ENCODE data around the gene ZNF85.
A peak's percentile ranks its signal among the peaks of the same experiment; 100 is the strongest.
"Not testable (repeated sequence)": the region's sequence is repeated elsewhere in the genome, so short reads cannot be mapped to it uniquely, and the experiment has no call there.

Gene ZNF85

GRCh38 chr19:20923077-20923871 lies at the start of gene ZNF85:
ZNF85 (plus strand) TSS chr19:20923251; CDS start chr19:20923401, 150 bp downstream.
- DNase-seq (ENCODE audit: extremely low read depth in 1 of 2, low read depth in 1 of 2), result peak; percentile 65 to 84

- no peak for DNase-seq (ENCODE audit: extremely low read depth in 1 of 2, low read depth in 1 of 2)
Measured at GRCh38 chr19:20879501-20879900, 43.5 kb upstream of the ZNF85 start.

- no peak for DNase-seq (ENCODE audit: extremely low read depth in 1 of 2, low read depth in 1 of 2)
Measured at GRCh38 chr19:20912973-20913372, 10.1 kb upstream of the ZNF85 start.

GRCh38 chr19:20925481-20925880 lies 2.4 kb downstream of the ZNF85 start:
- no peak for DNase-seq (ENCODE audit: extremely low read depth in 1 of 2, low read depth in 1 of 2)

GRCh38 chr19:20926796-20927195 lies 3.7 kb downstream of the ZNF85 start:
- DNase-seq (ENCODE audit: extremely low read depth in 1 of 2, low read depth in 1 of 2), result no peak

GRCh38 chr19:20928371-20928770 lies 5.3 kb downstream of the ZNF85 start:
- no peak for DNase-seq (ENCODE audit: extremely low read depth in 1 of 2, low read depth in 1 of 2)

- not testable (repeated sequence) for DNase-seq (ENCODE audit: extremely low read depth in 1 of 2, low read depth in 1 of 2)
Measured at GRCh38 chr19:20936322-20936947, 13.4 kb downstream of the ZNF85 start.

GRCh38 chr19:20952561-20953095 lies 29.6 kb downstream of the ZNF85 start:
- DNase-seq (ENCODE audit: extremely low read depth in 1 of 2, low read depth in 1 of 2), result not testable (repeated sequence)

GRCh38 chr19:20964798-20965197 lies 41.7 kb downstream of the ZNF85 start:
- DNase-seq (ENCODE audit: extremely low read depth in 1 of 2, low read depth in 1 of 2), result no peak

- DNase-seq (ENCODE audit: extremely low read depth in 1 of 2, low read depth in 1 of 2), result no peak
Measured at GRCh38 chr19:20968092-20968491, 45.0 kb downstream of the ZNF85 start.

- no peak for DNase-seq (ENCODE audit: extremely low read depth in 1 of 2, low read depth in 1 of 2)
Measured at GRCh38 chr19:20969498-20969897, 46.4 kb downstream of the ZNF85 start.

- DNase-seq (ENCODE audit: extremely low read depth in 1 of 2, low read depth in 1 of 2), result no peak
Measured at GRCh38 chr19:20969898-20970297, 46.8 kb downstream of the ZNF85 start.

GRCh38 chr19:20992788-20993187 lies 69.7 kb downstream of the ZNF85 start:
- DNase-seq (ENCODE audit: extremely low read depth in 1 of 2, low read depth in 1 of 2), result not testable (repeated sequence)

- peak; percentile 66 to 90 for DNase-seq (ENCODE audit: extremely low read depth in 1 of 2, low read depth in 1 of 2)
Measured at GRCh38 chr19:20999731-21000352, 76.8 kb downstream of the ZNF85 start.
